Measurements from ENCODE around the gene CES5A. TPM values are rescaled to one million over a fixed set of nuclear protein-coding genes. Genes with fewer than 3 reads are reported as not detected.

Gene CES5A, protein sequence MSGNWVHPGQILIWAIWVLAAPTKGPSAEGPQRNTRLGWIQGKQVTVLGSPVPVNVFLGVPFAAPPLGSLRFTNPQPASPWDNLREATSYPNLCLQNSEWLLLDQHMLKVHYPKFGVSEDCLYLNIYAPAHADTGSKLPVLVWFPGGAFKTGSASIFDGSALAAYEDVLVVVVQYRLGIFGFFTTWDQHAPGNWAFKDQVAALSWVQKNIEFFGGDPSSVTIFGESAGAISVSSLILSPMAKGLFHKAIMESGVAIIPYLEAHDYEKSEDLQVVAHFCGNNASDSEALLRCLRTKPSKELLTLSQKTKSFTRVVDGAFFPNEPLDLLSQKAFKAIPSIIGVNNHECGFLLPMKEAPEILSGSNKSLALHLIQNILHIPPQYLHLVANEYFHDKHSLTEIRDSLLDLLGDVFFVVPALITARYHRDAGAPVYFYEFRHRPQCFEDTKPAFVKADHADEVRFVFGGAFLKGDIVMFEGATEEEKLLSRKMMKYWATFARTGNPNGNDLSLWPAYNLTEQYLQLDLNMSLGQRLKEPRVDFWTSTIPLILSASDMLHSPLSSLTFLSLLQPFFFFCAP
- not detected in 2 replicates for total RNA-seq

DNA sequence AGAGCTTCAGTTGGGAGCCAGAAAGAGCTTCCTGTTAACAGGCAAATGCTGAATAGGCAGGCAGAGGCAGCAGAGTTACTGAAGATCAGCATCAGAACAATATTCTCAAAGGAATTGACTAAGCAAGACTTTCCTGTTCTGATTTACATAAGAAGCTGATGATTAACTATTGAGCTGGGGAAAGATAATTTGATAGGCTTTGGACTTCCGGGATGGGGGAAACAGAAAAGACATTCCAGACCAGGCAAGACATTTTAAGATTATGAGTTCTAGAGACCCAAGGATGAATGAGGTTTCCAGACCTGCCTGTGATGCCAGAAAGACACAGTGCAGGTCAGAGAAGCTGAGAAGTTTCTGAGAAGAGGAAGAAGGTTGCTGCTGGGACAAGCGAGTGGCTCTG, at the start of gene CES5A:
Gene CES5A (minus strand): TSS at position 101 of the 400 bp plus-strand sequence. CDS start 152 bp downstream, outside the sequence.

DNA sequence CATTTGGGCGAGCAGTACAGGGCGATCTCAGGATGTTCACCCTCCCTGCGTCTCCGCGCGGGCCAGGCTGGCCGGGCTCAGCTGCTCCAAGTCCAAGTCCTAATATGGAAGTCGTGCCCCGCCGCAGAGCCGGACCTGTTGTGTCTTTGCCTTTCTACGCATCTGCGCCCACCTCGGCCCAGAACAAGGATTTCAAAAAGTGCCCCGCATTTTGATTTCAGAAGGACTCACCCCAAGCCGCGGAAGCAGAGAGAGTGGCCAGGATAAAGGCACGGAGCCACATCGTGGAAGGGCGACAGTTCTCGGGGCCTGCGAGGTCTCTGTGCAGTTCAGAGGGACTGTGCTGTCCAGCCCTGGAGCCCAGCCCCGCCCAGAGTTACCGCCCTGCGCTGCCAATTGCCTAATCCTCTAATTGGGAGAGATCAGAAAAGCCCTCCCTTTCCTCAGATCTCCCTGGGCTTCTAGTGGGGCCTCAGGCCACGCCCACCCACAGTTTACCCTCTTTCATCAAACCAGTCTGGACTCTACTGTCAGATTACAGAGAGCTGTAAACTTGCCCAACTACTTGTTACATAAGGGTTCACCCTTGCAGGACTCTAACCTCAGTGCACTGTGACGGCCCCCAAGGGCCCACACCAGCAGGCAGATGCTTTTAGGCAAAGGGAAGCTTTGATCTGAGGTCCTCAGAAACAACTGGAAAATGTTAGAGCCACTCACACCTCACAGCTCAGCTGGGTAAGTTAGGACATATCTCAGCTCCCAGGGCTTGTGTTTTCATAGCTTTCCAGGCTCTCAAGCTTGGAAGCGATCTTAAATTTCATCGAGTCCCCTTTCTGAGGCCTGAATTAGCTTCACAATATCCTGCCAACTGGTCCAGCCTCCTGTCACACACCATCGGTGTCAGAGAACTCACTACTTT, 42.1 kb downstream of the CES5A start, which contains the start of gene CES1:
Gene CES1 (minus strand): TSS at position 324 of the 919 bp plus-strand sequence. CDS start 41 bp downstream, at position 283.

Other genes starting within 250 kb of the CES5A start
- gene SLC6A2, start 219.4 kb downstream of the CES5A start, total RNA-seq, result 0.24 TPM in 1 of 2 replicates, not detected in the other
- 1.2 TPM in 1 of 2 replicates, not detected in the other for gene CES1, start 42.3 kb downstream of the CES5A start, total RNA-seq